ENCODE data around the gene PRDM16.
A peak's percentile ranks its signal among the peaks of the same experiment; 100 is the strongest.

The PRDM16 gene

GRCh38 chr1:3363756-3364155, 294.8 kb downstream of the PRDM16 start (continued):
- TF ChIP-seq ZNF792 (tag by site-specific recombination; IDR thresholded peaks at IDR 0.05), result no peak

GRCh38 chr1:3364551-3364950, 295.5 kb downstream of the PRDM16 start:
- no peak overlapping the region for H3K4me3 ChIP-seq (ENCODE audit: low read depth, low read length)
- TF ChIP-seq ZNF830 (tag by site-specific recombination; IDR thresholded peaks at IDR 0.05; ENCODE audit: low read depth), result no peak
- no peak for TF ChIP-seq ZNF248 (tag by site-specific recombination; IDR thresholded peaks at IDR 0.05)
- no peak for TF ChIP-seq ZNF843 (tag by site-specific recombination; IDR thresholded peaks at IDR 0.05)
- no peak for TF ChIP-seq HOXC10 (CRISPR knock-in tag; IDR thresholded peaks at IDR 0.05)
- no peak for TF ChIP-seq ZEB2 (tag by site-specific recombination; IDR thresholded peaks at IDR 0.05)
- TF ChIP-seq FEZF1 (tag by site-specific recombination; IDR thresholded peaks at IDR 0.05), result no peak
- TF ChIP-seq ZNF518A (tag by site-specific recombination; conservative IDR thresholded peaks at IDR 0.05; ENCODE audit: low read depth), result no peak
- no peak for TF ChIP-seq ELK4 (IDR thresholded peaks at IDR 0.05; ENCODE audit: borderline replicate concordance, low read depth, low read length)
- no peak for TF ChIP-seq ZNF211 (tag by site-specific recombination; IDR thresholded peaks at IDR 0.05; ENCODE audit: low read depth)
- no peak for TF ChIP-seq ZNF670 (tag by site-specific recombination; IDR thresholded peaks at IDR 0.05; ENCODE audit: low read depth)
- TF ChIP-seq ZBTB44 (tag by site-specific recombination; IDR thresholded peaks at IDR 0.05), result no peak
- no peaks in the 10 kb centered on the region for H3K9me3 ChIP-seq (ENCODE audit: control insufficient read depth, insufficient read depth, low read depth, low read length)
- ChIA-PET POLR2A (no interaction called here), CTCF (no interaction called here)
- H3K4me1 ChIP-seq (ENCODE audit: control insufficient read depth, insufficient read depth, low read length), result peaks cover 18% of the 10 kb centered on the region
- H3K27ac ChIP-seq (ENCODE audit: extremely low read depth, low read depth, low read length), result no peak overlapping the region
- no peaks in the 10 kb centered on the region for H3K36me3 ChIP-seq (ENCODE audit: control insufficient read depth in 2 of 2, insufficient read depth in 1 of 2, low read length in 2 of 2)

- Histone ChIP-seq H3K27ac (ENCODE audit: extremely low read depth, low read depth, low read length) (peak overlapping the region; percentile 0; the same call in 1 of the 2 replicates), H3K9me3 (ENCODE audit: control insufficient read depth, insufficient read depth, low read depth, low read length) (no peaks in the 10 kb centered on the region), H3K36me3 (ENCODE audit: control insufficient read depth in 2 of 2, insufficient read depth in 1 of 2, low read length in 2 of 2) (no peaks in the 10 kb centered on the region), H3K4me3 (ENCODE audit: low read depth, low read length) (no peak overlapping the region), H3K4me1 (ENCODE audit: control insufficient read depth, insufficient read depth, low read length) (peaks cover 18% of the 10 kb centered on the region)
- CTCF ChIA-PET, result interaction anchor here (0.9 kb wide), 1 partner anchor 9 kb away, joined by 3 read pairs; no protein-coding TSS in a partner anchor
- POLR2A ChIA-PET, result no interaction called here
- no peak for TF ChIP-seq ZBTB44 (tag by site-specific recombination; IDR thresholded peaks at IDR 0.05)
- no peak for TF ChIP-seq ZNF391 (tag by site-specific recombination; IDR thresholded peaks at IDR 0.05; ENCODE audit: borderline replicate concordance, low read depth)
- peak; percentile 20; the same call in 1 of the 2 replicates for TF ChIP-seq GLIS2 (tag by site-specific recombination; IDR thresholded peaks at IDR 0.05)
Measured at GRCh38 chr1:3364983-3365382, 296.0 kb downstream of the PRDM16 start.
